HUDEP-2 (cell line): ENCODE results near the gene C1orf74.

Experiments
- DNase-seq, 76 experiments: peaks; one replicate each; lab custom pipeline; 2025; ENCODE audit not compliant: unreplicated experiment in 76 of 76; lab: John Stamatoyannopoulos, UW

The C1orf74 gene

GRCh38 chr1:209774592-209774991 is 9.8 kb downstream of the C1orf74 start:
- DNase-seq: no peak

- DNase-seq: no peak
These were observed 12.2 kb downstream of the C1orf74 start for GRCh38 chr1:209772126-209772525.

GRCh38 chr1:209770636-209771415 is 13.5 kb downstream of the C1orf74 start:
- no peak for DNase-seq

- DNase-seq: no peak
These were observed 14.4 kb downstream of the C1orf74 start for GRCh38 chr1:209769971-209770370.

- DNase-seq: no peak
These were observed 15.0 kb downstream of the C1orf74 start for GRCh38 chr1:209769171-209769904.

- DNase-seq: no peak
These were observed 16.0 kb downstream of the C1orf74 start for GRCh38 chr1:209768354-209768774.

- DNase-seq: no peak
These were observed 16.7 kb downstream of the C1orf74 start for GRCh38 chr1:209767706-209768105.

GRCh38 chr1:209767096-209767495 is 17.3 kb downstream of the C1orf74 start:
- DNase-seq: no peak

GRCh38 chr1:209766051-209766450 is 18.3 kb downstream of the C1orf74 start:
- DNase-seq: no peak

- DNase-seq: no peak
These were observed 23.2 kb downstream of the C1orf74 start for GRCh38 chr1:209761011-209761635.

GRCh38 chr1:209759829-209760359 is 24.5 kb downstream of the C1orf74 start:
- no peak for DNase-seq

GRCh38 chr1:209758400-209758799 is 26.0 kb downstream of the C1orf74 start:
- DNase-seq: no peak

- peak in 6 of 76 experiments; percentile 4 to 19 (median 13) for DNase-seq
These were observed 27.5 kb downstream of the C1orf74 start for GRCh38 chr1:209756615-209757445.

GRCh38 chr1:209755926-209756614 is 28.3 kb downstream of the C1orf74 start, which contains the start of gene TRAF3IP3:
Gene TRAF3IP3, plus strand, starts transcription at chr1:209756053. Its CDS starts 3,987 bp downstream, at chr1:209760040.
- peak in 20 of 76 experiments; percentile 3 to 52 (median 14) for DNase-seq

- DNase-seq: no peak
These were observed 29.1 kb downstream of the C1orf74 start for GRCh38 chr1:209755256-209755655.

GRCh38 chr1:209752890-209753289 is 31.5 kb downstream of the C1orf74 start:
- DNase-seq: no peak

GRCh38 chr1:209751627-209752231 is 32.6 kb downstream of the C1orf74 start:
- no peak for DNase-seq

- peak in 1 of 76 experiments; percentile 3 for DNase-seq
These were observed 34.6 kb downstream of the C1orf74 start for GRCh38 chr1:209749670-209750323.

- no peak for DNase-seq
These were observed 35.2 kb downstream of the C1orf74 start for GRCh38 chr1:209749205-209749604.
